GM23248 (cell line): ENCODE measurements around the gene TRPM3. TPM values are rescaled to one million over a fixed set of nuclear protein-coding genes. Genes with fewer than 3 reads are reported as not detected.
"Not testable (repeated sequence)": the region's sequence is repeated elsewhere in the genome, so short reads cannot be mapped to it uniquely, and the experiment has no call there.

Source experiments
- DNase-seq: peaks from one replicate; pipeline ENCODE4 v3.0.0-alpha.2; 2015
- H2AFZ ChIP-seq: fragments of 200-600 bp; sonication (generic); 2 replicates; pipeline ENCODE4 v1.6.1; 2016; ENCODE audit warnings: antibody characterized with exemption
- H3F3A ChIP-seq: fragments of 200-600 bp; sonication (generic); 2 replicates; pipeline ENCODE4 v1.6.1; 2016; ENCODE audit warnings: mild to moderate bottlenecking, antibody characterized with exemption, mixed run types; ENCODE audit not compliant: insufficient read depth
- H3K27ac ChIP-seq: fragments of 200-600 bp; sonication (generic); 2 replicates; pipeline ENCODE4 v1.5.1; 2016; ENCODE audit warnings: mild to moderate bottlenecking
- H3K27me3 ChIP-seq: fragments of 200-600 bp; sonication (generic); replicated peaks from 2 replicates; pipeline ENCODE4 v1.6.1; 2016; ENCODE audit warnings: mild to moderate bottlenecking; ENCODE audit not compliant: insufficient read depth
- H3K36me3 ChIP-seq: fragments of 200-600 bp; sonication (generic); 2 replicates; pipeline ENCODE4 v1.6.1; 2016; ENCODE audit warnings: low read depth, mild to moderate bottlenecking
- H3K4me1 ChIP-seq: fragments of 200-600 bp; sonication (generic); 2 replicates; pipeline ENCODE4 v1.6.1; 2016; ENCODE audit warnings: mild to moderate bottlenecking; ENCODE audit not compliant: insufficient read depth
- H3K4me2 ChIP-seq: fragments of 200-600 bp; sonication (generic); one replicate; pipeline ENCODE4 v1.6.1; 2016; ENCODE audit warnings: mild to moderate bottlenecking; ENCODE audit not compliant: unreplicated experiment
- H3K4me3 ChIP-seq: fragments of 200-600 bp; sonication (generic); 2 replicates; pipeline ENCODE4 v1.5.1; 2016; ENCODE audit warnings: mild to moderate bottlenecking
- H3K79me2 ChIP-seq: fragments of 200-600 bp; sonication (generic); 2 replicates; pipeline ENCODE4 v1.6.1; 2016; ENCODE audit warnings: mild to moderate bottlenecking; ENCODE audit not compliant: insufficient read depth
- H3K9ac ChIP-seq: fragments of 200-600 bp; sonication (generic); 2 replicates; pipeline ENCODE4 v1.6.1; 2016; ENCODE audit warnings: mild to moderate bottlenecking
- H3K9me2 ChIP-seq: fragments of 200-600 bp; sonication (generic); 2 replicates; pipeline ENCODE4 v1.6.1; 2016; ENCODE audit warnings: mixed run types, mild to moderate bottlenecking, moderate library complexity; ENCODE audit not compliant: insufficient read depth
- H3K9me3 ChIP-seq: fragments of 200-600 bp; sonication (generic); one replicate; pipeline ENCODE4 v1.6.1; 2017; ENCODE audit warnings: low read depth
- H4K20me1 ChIP-seq: fragments of 200-600 bp; sonication (generic); 2 replicates; pipeline ENCODE4 v1.6.0; 2016; ENCODE audit not compliant: insufficient read depth
- EZH2 ChIP-seq: fragments of 200-600 bp; sonication (generic); IDR thresholded peaks from 2 replicates; pipeline ENCODE4 v1.6.1; 2018; ENCODE audit warnings: antibody characterized with exemption, mild to moderate bottlenecking; ENCODE audit not compliant: insufficient read depth, poor library complexity, severe bottlenecking
- EZH2phosphoT487 ChIP-seq: fragments of 200-600 bp; sonication (generic); IDR thresholded peaks from 2 replicates; pipeline ENCODE4 v1.6.1; 2018; ENCODE audit warnings: antibody characterized with exemption, moderate library complexity, mild to moderate bottlenecking, low read depth; ENCODE audit not compliant: insufficient read depth
- WGBS, 2 experiments: methylation state at CpG; one replicate each; pipeline ENCODE4 v1.1.6; 2015 to 2017; ENCODE audit warnings: low lambda C conversion rate in 2 of 2, low coverage in 1 of 2; ENCODE audit errors: missing lambda C conversion rate in 2 of 2; 5-methylcytosine and 5-hydroxymethylcytosine counted together
- in situ Hi-C: fragments of 300-500 bp; cut with MboI; formaldehyde crosslinking; loops from 2 replicates; pipeline ENCODE4 v1.15.0; 2020
- polyA plus RNA-seq: library from polyadenylated mRNA; unstranded; fragments of >200 nt; fragmentation: Nextera tagmentation; extraction: Ambion mirVana; gene quantifications from 2 replicates; pipeline ENCODE4 v1.2.1, GENCODE V29; 2016
- total RNA-seq: library from RNA; depleted of rRNA; stranded (reverse); fragments of >200 nt; shearing (Covaris generic); gene quantifications from 2 replicates; pipeline ENCODE4 v1.2.3, GENCODE V29; 2014

Gene TRPM3
- total and polyA plus RNA-seq, 2 experiments from 2014 or later: not detected

- no peaks in the 10 kb centered on the region for H3K27me3 ChIP-seq
- WGBS, 2 experiments: 51 to 52% methylated on average over 3 of the region's 3 CpGs
Observed at GRCh38 chr9:70978085-70978484, 143.3 kb downstream of the TRPM3 start.

GRCh38 chr9:70975821-70976220 is 145.6 kb downstream of the TRPM3 start:
- H3K27me3 ChIP-seq: no peaks in the 10 kb centered on the region
- H3K9me3 ChIP-seq: no peaks in the 10 kb centered on the region
- in situ Hi-C loops: no loop called here
- no peak overlapping the region for H3K9ac ChIP-seq
- DNase-seq: no peak
- WGBS, 2 experiments: 56% methylated on average over 5 of the region's 5 CpGs
- H3K4me2 ChIP-seq: no peak overlapping the region
- no peaks in the 10 kb centered on the region for H3F3A ChIP-seq
- no peaks in the 10 kb centered on the region for H3K79me2 ChIP-seq
- no peaks in the 10 kb centered on the region for H3K36me3 ChIP-seq
- no peak for TF ChIP-seq EZH2
- TF ChIP-seq EZH2phosphoT487: no peak
- H4K20me1 ChIP-seq: no peaks in the 10 kb centered on the region
- no peak overlapping the region for H3K27ac ChIP-seq
- no peaks in the 10 kb centered on the region for H3K9me2 ChIP-seq
- H3K4me1 ChIP-seq: peaks cover 6% of the 10 kb centered on the region; the same call in 1 of the 2 replicates
- H2AFZ ChIP-seq: no peak overlapping the region
- H3K4me3 ChIP-seq: no peak overlapping the region

More at GRCh38 chr9:70978085-70978484, 143.3 kb downstream of the TRPM3 start:
- no peaks in the 10 kb centered on the region for H3K36me3 ChIP-seq
- H3K9ac ChIP-seq: no peak overlapping the region
- no peaks in the 10 kb centered on the region for H3K9me2 ChIP-seq
- DNase-seq: no peak
- H2AFZ ChIP-seq: no peak overlapping the region
- H3K27ac ChIP-seq: no peak overlapping the region
- no peak overlapping the region for H3K4me3 ChIP-seq
- TF ChIP-seq EZH2 (no peak), EZH2phosphoT487 (no peak)
- H3F3A ChIP-seq: no peaks in the 10 kb centered on the region
- in situ Hi-C loops: no loop called here
- H3K4me2 ChIP-seq: no peak overlapping the region
- no peaks in the 10 kb centered on the region for H3K9me3 ChIP-seq
- peaks cover 6% of the 10 kb centered on the region; the same call in 1 of the 2 replicates for H3K4me1 ChIP-seq
- H4K20me1 ChIP-seq: no peaks in the 10 kb centered on the region
- H3K79me2 ChIP-seq: no peaks in the 10 kb centered on the region

GRCh38 chr9:70971723-70972122 is 149.7 kb downstream of the TRPM3 start:
- in situ Hi-C loops: no loop called here
- H3K79me2 ChIP-seq: no peaks in the 10 kb centered on the region
- no peaks in the 10 kb centered on the region for H4K20me1 ChIP-seq
- no peak overlapping the region for H3K9ac ChIP-seq
- H3K27me3 ChIP-seq: no peaks in the 10 kb centered on the region
- no peaks in the 10 kb centered on the region for H3K36me3 ChIP-seq
- DNase-seq: no peak
- no peak overlapping the region for H2AFZ ChIP-seq
- H3K9me3 ChIP-seq: no peaks in the 10 kb centered on the region
- H3F3A ChIP-seq: no peaks in the 10 kb centered on the region
- no peaks in the 10 kb centered on the region for H3K4me1 ChIP-seq
- TF ChIP-seq EZH2: no peak
- no peak for TF ChIP-seq EZH2phosphoT487
- no peak overlapping the region for H3K27ac ChIP-seq
- no peak overlapping the region for H3K4me2 ChIP-seq
- H3K4me3 ChIP-seq: no peak overlapping the region
- WGBS, 2 experiments: 70 to 82% methylated on average over 1 of the region's 1 CpG
- H3K9me2 ChIP-seq: no peaks in the 10 kb centered on the region

GRCh38 chr9:70966380-70966779 is 155.0 kb downstream of the TRPM3 start:
- H3K4me2 ChIP-seq, H3K9ac ChIP-seq, H2AFZ ChIP-seq, H3F3A ChIP-seq, in situ Hi-C loops, H3K4me3 ChIP-seq, H3K79me2 ChIP-seq, H3K36me3 ChIP-seq, H3K27ac ChIP-seq, H4K20me1 ChIP-seq, H3K27me3 ChIP-seq, H3K9me3 ChIP-seq, H3K9me2 ChIP-seq, H3K4me1 ChIP-seq, DNase-seq: not testable (repeated sequence)
- WGBS, 2 experiments: 58 to 77% methylated on average over 3 of the region's 3 CpGs

GRCh38 chr9:70964861-70965260 is 156.6 kb downstream of the TRPM3 start:
- no peak overlapping the region for H3K4me2 ChIP-seq
- no peaks in the 10 kb centered on the region for H4K20me1 ChIP-seq
- H3K9me2 ChIP-seq: no peaks in the 10 kb centered on the region
- no peak overlapping the region for H2AFZ ChIP-seq
- no peaks in the 10 kb centered on the region for H3F3A ChIP-seq
- H3K9me3 ChIP-seq: no peaks in the 10 kb centered on the region
- H3K36me3 ChIP-seq: no peaks in the 10 kb centered on the region
- H3K27me3 ChIP-seq: no peaks in the 10 kb centered on the region
- TF ChIP-seq EZH2phosphoT487: no peak
- no peak for TF ChIP-seq EZH2
- H3K9ac ChIP-seq: no peak overlapping the region
- DNase-seq: no peak
- in situ Hi-C loops: no loop called here
- H3K4me3 ChIP-seq: no peak overlapping the region
- H3K79me2 ChIP-seq: no peaks in the 10 kb centered on the region
- no peaks in the 10 kb centered on the region for H3K4me1 ChIP-seq
- no peak overlapping the region for H3K27ac ChIP-seq
